Spleen (tissue), 11 donors: ENCODE data around the gene ASB6. TPM values are rescaled to one million over a fixed set of nuclear protein-coding genes. Genes with fewer than 3 reads are reported as not detected.
"Not testable (repeated sequence)": the region's sequence is repeated elsewhere in the genome, so short reads cannot be mapped to it uniquely, and the experiment has no call there.

ENCODE experiments used
- DNase-seq: peaks from one replicate; pipeline ENCODE4 v3.0.0-alpha.2; 2020
- H3K27ac ChIP-seq, 8 donors: fragments of 200-600 bp; sonication (generic) in 7 of 8; 1 replicate in 4 of 8; 2 replicates in 4 of 8; pipeline versions ENCODE4 v1.5.0 to v1.8.0; 2016 to 2021; ENCODE audit warnings: inconsistent platforms in 4 of 8, mild to moderate bottlenecking in 4 of 8, moderate library complexity in 1 of 8
- H3K27me3 ChIP-seq, 7 donors: fragments of 200-600 bp; sonication (generic) in 6 of 7; replicated peaks in 1 of 7; 1 replicate in 4 of 7; 2 replicates in 3 of 7; pipeline versions ENCODE4 v1.5.0 to v1.8.0; 2016 to 2021; ENCODE audit warnings: inconsistent platforms in 3 of 7, mild to moderate bottlenecking in 1 of 7
- H3K36me3 ChIP-seq, 6 donors: fragments of 200-600 bp; sonication (generic) in 5 of 6; 1 replicate in 4 of 6; 2 replicates in 2 of 6; pipeline versions ENCODE4 v1.5.0 to v1.8.0; 2016 to 2021; ENCODE audit warnings: inconsistent platforms in 2 of 6
- H3K4me1 ChIP-seq, 6 donors: fragments of 200-600 bp; sonication (generic) in 5 of 6; 1 replicate in 3 of 6; 2 replicates in 3 of 6; pipeline versions ENCODE4 v1.5.0 to v1.8.0; 2016 to 2021; ENCODE audit warnings: inconsistent platforms in 3 of 6
- H3K4me3 ChIP-seq, 8 donors: fragments of 200-600 bp; sonication (generic) in 7 of 8; 1 replicate in 4 of 8; 2 replicates in 4 of 8; pipeline versions ENCODE4 v1.5.0 to v1.8.0; 2016 to 2021; ENCODE audit warnings: inconsistent platforms in 4 of 8, mild to moderate bottlenecking in 4 of 8, moderate library complexity in 2 of 8
- H3K9me3 ChIP-seq, 8 donors: fragments of 200-600 bp; sonication (generic) in 7 of 8; 1 replicate in 4 of 8; 2 replicates in 4 of 8; pipeline versions ENCODE4 v1.5.0 to v1.8.0; 2016 to 2021; ENCODE audit warnings: inconsistent platforms in 4 of 8
- CTCF ChIP-seq, 11 experiments: fragments of 200-600 bp in 7 of 11; fragments of 450-650 bp in 4 of 11; sonication (generic) in 4 of 11; IDR thresholded peaks in 8 of 11; conservative IDR thresholded peaks in 3 of 11; 1 replicate in 7 of 11; 2 replicates in 4 of 11; pipeline versions ENCODE4 v1.4.0 to v1.8.0; 2016 to 2021; ENCODE audit warnings: antibody characterized with exemption in 11 of 11, inconsistent platforms in 4 of 11, mild to moderate bottlenecking in 1 of 11
- POLR2A ChIP-seq, 3 donors: fragments of 450-650 bp; IDR thresholded peaks; one replicate each; pipeline ENCODE4 v1.5.1; 2017; ENCODE audit warnings: antibody characterized with exemption in 3 of 3, mild to moderate bottlenecking in 1 of 3
- POLR2AphosphoS5 ChIP-seq, 3 donors: sonication (generic); formaldehyde crosslinking; IDR thresholded peaks; one replicate each; pipeline ENCODE4 v1.5.1; 2017; ENCODE audit warnings: antibody characterized with exemption in 3 of 3
- WGBS, 5 donors: extraction: QIAGEN DNeasy Blood & Tissue Kit in 3 of 5; methylation state at CpG; one replicate each; pipeline versions ENCODE4 v1.1.5 to v1.1.7; 2013 to 2018; 5-methylcytosine and 5-hydroxymethylcytosine counted together
- intact Hi-C: fragments of 100-400 bp; cut with DNase I; formaldehyde crosslinking; loops from one replicate; pipeline ENCODE4 v1.15.0; 2023; ENCODE audit warnings: low total_unique reads
- polyA plus RNA-seq, 3 donors: library from polyadenylated mRNA; stranded (reverse); fragments of 200-250 nt; gene quantifications; one replicate each; pipeline ENCODE4 v1.2.1, GENCODE V29; 2013
- total RNA-seq, 7 donors: library from RNA; depleted of rRNA in 3 of 7; stranded (reverse); fragments of >200 nt in 3 of 7; fragmentation: NEBNext Ultra II Directional in 4 of 7; extraction: Animal tissue kit (Norgen Biotek cat#: 25700) in 4 of 7; gene quantifications; one replicate each; pipeline versions ENCODE4 v1.1.0 to v1.2.1, GENCODE V29; 2016 to 2021
- donor health status: healthy with polysubstance abuse.
- donor health status: DM: no; HTN: no; CAD: no; lungs with moderate emphysema.
- donor health status: DM: no; HTN: no; CAD: no.
- donor health status: Bipolar disorder and iron deficiency.
- donor health status: healthy.
- donor health status: DM: no; HTN: no; CAD: no.
- donor health status: DM: yes; HTN: yes; CAD: no.

Gene ASB6
- total and polyA plus RNA-seq, 10 donors = 11.5 to 30.8 (median 21.3) TPM

GRCh38 chr9:129664746-129665388 is 22.9 kb upstream of the ASB6 start:
- DNase-seq = no peak
- no peaks in the 10 kb centered on the region for H3K36me3 ChIP-seq
- H3K4me1 ChIP-seq = peaks cover 0 to 23% (median 18%) of the 10 kb centered on the region in 6 donors
- intact Hi-C loops = no loop called here
- no peak for TF ChIP-seq CTCF (IDR thresholded peaks at IDR 0.05 in 8 of 11, conservative IDR thresholded peaks at IDR 0.05 in 3 of 11)
- TF ChIP-seq POLR2A (IDR thresholded peaks at IDR 0.05) = no peak
- TF ChIP-seq POLR2AphosphoS5 (IDR thresholded peaks at IDR 0.05) = no peak
- peak overlapping the region; percentile 14 to 68 (median 40) for H3K4me3 ChIP-seq
- WGBS, 5 donors = 9 to 16% (median 11%) methylated on average over 20 to 36 of the region's 36 CpGs
- H3K27me3 ChIP-seq = peaks cover 0 to 72% (median 30%) of the 10 kb centered on the region in 7 donors
- H3K9me3 ChIP-seq = no peaks in the 10 kb centered on the region
- H3K27ac ChIP-seq = no peak overlapping the region

GRCh38 chr9:129662239-129662638 is 20.3 kb upstream of the ASB6 start:
- intact Hi-C loops, H3K4me3 ChIP-seq: not testable (repeated sequence)
- H3K27me3 ChIP-seq = peaks cover 0 to 53% (median 23%) of the 10 kb centered on the region in 7 donors

GRCh38 chr9:129661029-129661428 is 19.1 kb upstream of the ASB6 start:
- no peak for DNase-seq
- peaks cover 0 to 15% (median 11%) of the 10 kb centered on the region in 6 donors for H3K4me1 ChIP-seq
- intact Hi-C loops = no loop called here
- WGBS, 5 donors = 61 to 88% (median 81%) methylated on average over 2 of the region's 2 CpGs
- no peak overlapping the region for H3K4me3 ChIP-seq
- peaks cover 0 to 40% (median 11%) of the 10 kb centered on the region in 7 donors for H3K27me3 ChIP-seq
- no peaks in the 10 kb centered on the region for H3K9me3 ChIP-seq
- H3K36me3 ChIP-seq = no peaks in the 10 kb centered on the region
- no peak for TF ChIP-seq POLR2AphosphoS5 (IDR thresholded peaks at IDR 0.05)
- no peak overlapping the region for H3K27ac ChIP-seq

More at GRCh38 chr9:129662239-129662638, 20.3 kb upstream of the ASB6 start:
- not testable (repeated sequence) for H3K36me3 ChIP-seq, DNase-seq, H3K9me3 ChIP-seq, H3K27ac ChIP-seq
- peaks cover 0 to 23% (median 18%) of the 10 kb centered on the region in 6 donors for H3K4me1 ChIP-seq
- 61 to 78% (median 64%) methylated on average over 3 of the region's 3 CpGs for WGBS, 5 donors

GRCh38 chr9:129656795-129657390 is 14.9 kb upstream of the ASB6 start:
- intact Hi-C loops = no loop called here
- TF ChIP-seq CTCF (IDR thresholded peaks at IDR 0.05 in 8 of 11, conservative IDR thresholded peaks at IDR 0.05 in 3 of 11) (no peak), POLR2AphosphoS5 (IDR thresholded peaks at IDR 0.05) (no peak), POLR2A (IDR thresholded peaks at IDR 0.05) (no peak)
- Histone ChIP-seq H3K4me3 (no peak overlapping the region), H3K27me3 (peaks cover 0 to 24% (median 0%) of the 10 kb centered on the region in 7 donors), H3K9me3 (no peaks in the 10 kb centered on the region), H3K4me1 (peaks cover 0 to 13% (median 2%) of the 10 kb centered on the region in 6 donors), H3K27ac (no peak overlapping the region), H3K36me3 (no peaks in the 10 kb centered on the region)
- no peak for DNase-seq
- 75 to 83% (median 80%) methylated on average over 11 to 12 of the region's 12 CpGs for WGBS, 5 donors

GRCh38 chr9:129655696-129656095 is 13.7 kb upstream of the ASB6 start:
- WGBS, 5 donors = 65 to 68% (median 66%) methylated on average over 7 of the region's 7 CpGs
- peaks cover 0 to 13% (median 2%) of the 10 kb centered on the region in 6 donors for H3K4me1 ChIP-seq
- DNase-seq = no peak
- H3K27ac ChIP-seq = no peak overlapping the region
- H3K27me3 ChIP-seq = peaks cover 0 to 24% (median 0%) of the 10 kb centered on the region in 7 donors
- intact Hi-C loops = no loop called here
- H3K36me3 ChIP-seq = no peaks in the 10 kb centered on the region
- no peak overlapping the region for H3K4me3 ChIP-seq
- TF ChIP-seq POLR2AphosphoS5 (IDR thresholded peaks at IDR 0.05) (no peak), POLR2A (IDR thresholded peaks at IDR 0.05) (no peak), CTCF (IDR thresholded peaks at IDR 0.05 in 8 of 11, conservative IDR thresholded peaks at IDR 0.05 in 3 of 11) (no peak)
- H3K9me3 ChIP-seq = no peaks in the 10 kb centered on the region
